Eye (tissue), 1 donor: ENCODE data around the gene ABRACL.

Experiments
- DNase-seq: peaks from one replicate; pipeline ENCODE4 v3.0.0-alpha.2; 2015

Gene ABRACL

DNA sequence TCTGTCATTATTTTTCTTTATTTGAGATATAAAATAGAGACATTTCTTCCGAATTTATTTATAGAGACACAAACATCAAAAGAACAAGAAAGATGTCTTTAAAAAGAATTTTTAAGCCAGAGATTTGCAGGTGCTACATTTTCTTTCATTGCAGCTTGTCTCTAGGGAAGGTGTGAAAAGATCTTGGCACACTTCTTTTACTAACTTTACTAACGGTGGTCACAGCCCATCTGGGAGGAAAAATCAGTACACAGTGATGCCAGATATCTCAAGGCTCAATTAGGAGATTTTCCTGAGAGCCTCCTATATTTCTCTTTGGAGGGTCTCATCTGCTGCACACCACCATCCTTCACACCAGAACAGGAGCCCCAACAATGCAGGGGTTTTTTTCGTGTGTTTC lies 29.5 kb downstream of the ABRACL start:
- no peak for DNase-seq

- DNase-seq = no peak
These were observed 31.8 kb downstream of the ABRACL start for GRCh38 chr6:139060332-139060731.

GRCh38 chr6:139062932-139063646 lies 34.5 kb downstream of the ABRACL start:
- DNase-seq = no peak

- no peak for DNase-seq
These were observed 36.6 kb downstream of the ABRACL start for GRCh38 chr6:139064981-139065665.

- DNase-seq = no peak
These were observed 37.5 kb downstream of the ABRACL start for GRCh38 chr6:139066080-139066479.

DNA sequence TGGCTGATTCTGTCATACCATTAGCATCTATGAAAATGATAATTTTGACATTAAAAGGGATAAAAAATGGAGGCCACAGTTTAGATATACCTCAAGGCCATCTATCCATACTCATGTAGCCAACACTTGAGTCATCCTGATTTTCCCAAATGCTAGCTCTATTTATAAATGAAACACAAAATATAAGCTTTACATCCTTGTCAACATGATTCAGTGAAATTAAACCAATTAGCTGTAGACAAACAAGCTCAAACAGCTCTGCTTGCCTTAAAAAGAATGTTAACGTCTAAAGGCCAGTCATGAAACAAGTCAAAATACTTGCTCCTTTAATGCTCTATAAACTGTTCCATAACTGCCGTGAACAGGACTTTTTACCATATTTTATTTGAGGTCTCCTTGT lies 40.3 kb downstream of the ABRACL start:
- no peak for DNase-seq

GRCh38 chr6:139073118-139073517 lies 44.6 kb downstream of the ABRACL start:
- no peak for DNase-seq

DNA sequence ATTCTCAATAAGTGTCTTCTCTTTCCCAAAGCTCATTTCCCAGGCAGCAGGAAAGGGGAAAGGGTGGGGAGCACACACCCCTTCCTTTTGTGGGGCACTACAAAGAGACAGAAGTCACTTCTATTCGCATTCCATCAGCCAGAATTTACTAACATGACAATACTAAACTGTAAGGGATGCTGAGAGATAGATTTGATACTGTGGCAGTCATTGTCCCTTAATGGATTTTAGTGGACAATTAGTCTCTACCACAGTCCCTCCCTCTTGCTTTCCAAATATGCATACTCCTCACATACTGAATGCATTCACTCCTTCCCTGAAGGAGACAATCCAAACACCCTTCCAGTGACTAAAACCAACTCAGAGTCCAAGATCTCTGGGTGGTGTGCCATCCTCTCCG lies 50.5 kb downstream of the ABRACL start:
- DNase-seq = no peak

DNA sequence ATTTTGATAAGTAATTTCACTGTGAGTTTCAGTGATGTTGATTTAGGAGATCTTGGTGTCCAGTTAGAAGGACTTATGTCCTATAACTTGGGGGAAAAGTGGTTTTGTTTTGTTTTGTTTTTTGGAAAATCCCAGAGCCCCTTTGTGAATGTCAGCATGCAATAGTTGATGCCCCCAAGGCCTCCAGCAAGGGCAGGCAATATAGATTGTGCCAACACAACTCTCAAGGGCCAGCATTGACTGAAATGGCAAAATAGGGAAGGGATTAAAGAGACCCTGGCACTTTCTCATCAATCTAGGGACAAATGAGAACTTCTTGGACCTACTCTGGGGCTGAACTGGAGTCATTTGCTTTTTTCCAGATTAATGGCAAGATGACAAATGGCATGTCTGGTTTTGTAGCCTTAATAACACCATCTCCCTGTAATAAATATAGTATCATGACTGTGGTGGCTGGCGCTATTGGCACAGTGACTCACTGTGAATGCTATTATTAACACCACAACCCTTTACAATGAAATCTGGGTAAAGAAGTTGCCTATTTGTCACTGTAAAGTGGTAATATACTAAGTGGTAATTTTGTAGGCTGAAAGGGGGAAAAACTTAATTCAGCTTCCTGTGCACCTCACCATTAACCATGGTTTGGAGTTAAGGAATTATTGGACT lies 51.8 kb downstream of the ABRACL start:
- no peak for DNase-seq

DNA sequence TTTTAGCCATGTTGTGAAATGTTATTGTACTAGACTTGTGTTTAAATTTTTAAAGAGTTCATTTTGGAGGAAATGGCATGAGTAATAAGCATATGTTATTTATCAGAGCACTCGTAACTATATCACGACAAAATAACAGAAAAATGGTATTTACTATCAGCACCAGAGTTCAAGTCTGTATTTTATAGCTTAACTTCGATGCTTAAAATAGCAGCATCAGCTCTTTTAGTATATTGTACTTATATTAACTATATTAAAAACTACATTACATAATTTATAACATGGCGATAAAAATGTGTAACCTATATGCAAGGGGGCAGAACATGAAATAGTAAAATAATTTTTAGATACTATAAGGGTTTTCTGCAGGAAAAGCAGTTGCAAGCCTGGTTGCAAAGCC lies 52.9 kb downstream of the ABRACL start:
- no peak for DNase-seq

DNA sequence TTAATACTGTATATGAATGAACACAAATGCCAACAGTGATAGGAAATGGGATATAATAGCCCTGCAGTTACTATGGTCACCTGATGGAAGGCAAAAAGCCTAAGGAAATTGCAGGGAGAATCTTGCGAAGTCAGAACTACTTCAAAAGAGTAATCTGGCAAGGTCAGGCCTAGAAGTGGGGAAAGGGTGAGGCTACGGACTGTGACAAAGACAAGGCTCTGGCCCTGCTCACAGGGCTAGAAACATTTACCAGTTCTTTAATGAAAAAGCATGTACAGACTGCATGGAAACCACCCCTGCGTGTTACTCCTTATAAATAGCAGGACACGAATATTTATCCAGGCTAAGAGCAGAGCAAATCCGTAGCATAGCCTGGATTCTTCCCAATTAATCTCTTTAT lies 53.8 kb downstream of the ABRACL start:
- DNase-seq = peak; percentile 25

DNA sequence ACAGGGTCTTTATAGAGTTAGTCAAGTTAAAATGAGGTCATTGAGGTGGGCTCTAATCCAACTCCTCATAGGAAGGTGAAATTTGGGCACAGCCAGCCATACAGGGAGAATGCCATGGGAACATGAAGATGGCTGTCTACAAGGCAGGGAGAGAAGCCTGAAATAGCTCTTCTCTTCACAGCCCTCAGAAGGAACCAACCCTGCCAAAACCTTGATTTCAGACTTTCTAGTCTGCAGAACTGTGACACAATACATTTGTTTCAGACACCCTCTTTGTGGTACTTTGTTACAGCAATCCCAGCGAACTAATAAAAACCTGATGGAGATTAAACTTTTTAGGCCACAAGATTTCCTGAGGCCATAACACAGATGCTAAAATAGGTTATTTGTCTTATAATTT lies 63.3 kb downstream of the ABRACL start:
- no peak for DNase-seq
